H9 (cell line): ENCODE results near the gene PPWD1. TPM values are rescaled to one million over a fixed set of nuclear protein-coding genes. Genes with fewer than 3 reads are reported as not detected.

Source experiments
- DNase-seq: peaks from one replicate; pipeline ENCODE4 v3.0.0-alpha.2; 2017
- H2AFZ ChIP-seq: one replicate; pipeline ENCODE4 v1.6.1; 2013; ENCODE audit warnings: mild to moderate bottlenecking, low read length, control low read depth, moderate library complexity
- H2AK5ac ChIP-seq: 2 replicates; pipeline ENCODE4 v1.6.1; 2013; ENCODE audit warnings: low read length, control low read depth, mixed read lengths; ENCODE audit not compliant: insufficient read length
- H2BK120ac ChIP-seq: one replicate; pipeline ENCODE4 v1.6.1; 2013; ENCODE audit warnings: low read depth, mild to moderate bottlenecking, low read length, control low read depth, inconsistent platforms; ENCODE audit not compliant: poor library complexity, severe bottlenecking
- H2BK12ac ChIP-seq: 2 replicates; pipeline ENCODE4 v1.6.1; 2013; ENCODE audit warnings: low read length, control low read depth, mixed read lengths, low read depth; ENCODE audit not compliant: insufficient read length
- H2BK15ac ChIP-seq: 2 replicates; pipeline ENCODE4 v1.6.1; 2013; ENCODE audit warnings: low read depth, low read length, control low read depth
- H2BK20ac ChIP-seq: one replicate; pipeline ENCODE4 v1.6.1; 2013; ENCODE audit warnings: low read depth, mild to moderate bottlenecking, low read length, control low read depth, inconsistent platforms; ENCODE audit not compliant: poor library complexity, severe bottlenecking
- H2BK5ac ChIP-seq: 2 replicates; pipeline ENCODE4 v1.6.1; 2013; ENCODE audit warnings: low read length, control low read depth, mixed read lengths; ENCODE audit not compliant: insufficient read length
- H3K14ac ChIP-seq: 2 replicates; pipeline ENCODE4 v1.6.1; 2013; ENCODE audit warnings: low read length, control low read depth; ENCODE audit not compliant: insufficient read depth
- H3K18ac ChIP-seq: 2 replicates; pipeline ENCODE4 v1.6.1; 2013; ENCODE audit warnings: low read depth, mild to moderate bottlenecking, mixed read lengths, low read length, control low read depth; ENCODE audit not compliant: insufficient read length
- H3K23ac ChIP-seq: 2 replicates; pipeline ENCODE4 v1.6.1; 2013; ENCODE audit warnings: low read length, control low read depth, mixed read lengths, low read depth; ENCODE audit not compliant: insufficient read length
- H3K23me2 ChIP-seq: 2 replicates; pipeline ENCODE4 v1.6.1; 2013; ENCODE audit warnings: low read depth, mild to moderate bottlenecking, mixed read lengths, low read length, control low read depth; ENCODE audit not compliant: insufficient read length, poor library complexity, severe bottlenecking
- H3K27ac ChIP-seq: 2 replicates; pipeline ENCODE4 v1.5.1; 2013; ENCODE audit warnings: low read length, control low read depth, mixed read lengths, low read depth; ENCODE audit not compliant: insufficient read length
- H3K27me3 ChIP-seq: 2 replicates; pipeline ENCODE4 v1.6.1; 2013; ENCODE audit warnings: low read length, control low read depth, inconsistent platforms; ENCODE audit not compliant: insufficient read depth
- H3K4ac ChIP-seq: 2 replicates; pipeline ENCODE4 v1.6.1; 2013; ENCODE audit warnings: low read depth, mild to moderate bottlenecking, control low read depth, inconsistent platforms, low read length, moderate library complexity
- H3K4me1 ChIP-seq: 2 replicates; pipeline ENCODE4 v1.6.1; 2013; ENCODE audit warnings: low read length, control low read depth, inconsistent platforms; ENCODE audit not compliant: insufficient read depth
- H3K4me2 ChIP-seq: 2 replicates; pipeline ENCODE4 v1.6.1; 2013; ENCODE audit warnings: low read length, control low read depth, mixed read lengths; ENCODE audit not compliant: insufficient read length, insufficient read depth
- H3K56ac ChIP-seq: 2 replicates; pipeline ENCODE4 v1.6.1; 2013; ENCODE audit warnings: low read depth, mild to moderate bottlenecking, mixed read lengths, low read length, control low read depth; ENCODE audit not compliant: insufficient read length
- H3K79me1 ChIP-seq: 2 replicates; pipeline ENCODE4 v1.6.1; 2013; ENCODE audit warnings: low read depth, mild to moderate bottlenecking, moderate library complexity, low read length, control low read depth, inconsistent platforms; ENCODE audit not compliant: insufficient read depth, poor library complexity, severe bottlenecking
- H3K79me2 ChIP-seq: 2 replicates; pipeline ENCODE4 v1.6.1; 2013; ENCODE audit warnings: low read length, control low read depth, inconsistent platforms; ENCODE audit not compliant: insufficient read depth
- H3K9ac ChIP-seq: 2 replicates; pipeline ENCODE4 v1.6.1; 2013; ENCODE audit warnings: low read length, control low read depth, mixed read lengths; ENCODE audit not compliant: insufficient read length; ENCODE audit errors: extremely low read depth
- H3K9me3 ChIP-seq: one replicate; pipeline ENCODE4 v1.6.1; 2013; ENCODE audit warnings: low read depth, low read length, inconsistent platforms; ENCODE audit not compliant: control insufficient read depth
- H3T11ph ChIP-seq: one replicate; pipeline ENCODE4 v1.6.1; 2013; ENCODE audit warnings: mild to moderate bottlenecking, low read length, control low read depth, inconsistent platforms
- H4K20me1 ChIP-seq: one replicate; pipeline ENCODE4 v1.6.1; 2013; ENCODE audit not compliant: control insufficient read depth, insufficient read length, insufficient read depth
- H4K5ac ChIP-seq: 2 replicates; pipeline ENCODE4 v1.6.1; 2013; ENCODE audit warnings: low read depth, mild to moderate bottlenecking, mixed read lengths, low read length, control low read depth; ENCODE audit not compliant: insufficient read length
- H4K8ac ChIP-seq: replicated peaks from 2 replicates; pipeline ENCODE4 v1.6.1; 2013; ENCODE audit warnings: low read length, control low read depth, mixed read lengths, low read depth; ENCODE audit not compliant: insufficient read length
- H4K91ac ChIP-seq: 2 replicates; pipeline ENCODE4 v1.6.1; 2013; ENCODE audit warnings: low read depth, mild to moderate bottlenecking, moderate library complexity, mixed read lengths, low read length, control low read depth; ENCODE audit not compliant: insufficient read length
- H3K27ac Mint-ChIP-seq, 3 experiments: 2 replicates in 2 of 3; 3 replicates in 1 of 3; pipeline ENCODE4 v1.8.0; 2020 to 2021; ENCODE audit warnings: mixed read lengths in 3 of 3, mild to moderate bottlenecking in 1 of 3, moderate library complexity in 1 of 3
- H3K27me3 Mint-ChIP-seq: 2 replicates; pipeline ENCODE4 v1.8.0; 2021; ENCODE audit warnings: low read depth, mild to moderate bottlenecking, moderate library complexity, mixed read lengths
- H3K36me3 Mint-ChIP-seq, 3 experiments: 2 replicates in 2 of 3; 3 replicates in 1 of 3; pipeline ENCODE4 v1.8.0; 2020 to 2021; ENCODE audit warnings: low read depth in 3 of 3, mixed read lengths in 3 of 3; ENCODE audit not compliant: insufficient read depth in 1 of 3
- H3K4me1 Mint-ChIP-seq, 2 experiments: 2 replicates each; pipeline ENCODE4 v1.8.0; 2020; ENCODE audit warnings: mixed read lengths in 2 of 2
- H3K4me3 Mint-ChIP-seq, 2 experiments: 2 replicates in 1 of 2; 3 replicates in 1 of 2; pipeline ENCODE4 v1.8.0; 2020 to 2021; ENCODE audit warnings: mild to moderate bottlenecking in 2 of 2, mixed read lengths in 2 of 2, moderate library complexity in 1 of 2
- H3K9me3 Mint-ChIP-seq, 2 experiments: 2 replicates in 1 of 2; 3 replicates in 1 of 2; pipeline ENCODE4 v1.8.0; 2020; ENCODE audit warnings: mild to moderate bottlenecking in 2 of 2, mixed read lengths in 2 of 2, moderate library complexity in 1 of 2
- WGBS: extraction: QIAGEN DNeasy Blood & Tissue Kit; methylation state at CpG from one replicate; pipeline ENCODE4 v1.1.7; 2013; ENCODE audit warnings: missing lambda C conversion rate, low lambda C conversion rate, mixed read lengths; ENCODE audit not compliant: insufficient read length; ENCODE audit errors: extremely low coverage; 5-methylcytosine and 5-hydroxymethylcytosine counted together
- total RNA-seq: library from RNA; stranded (reverse); gene quantifications from 2 replicates; pipeline ENCODE4 v1.2.1, GENCODE V29; 2021
- TF ChIP-seq, protein P1 (sequence below): fragments of 200-600 bp; sonication (generic); conservative IDR thresholded peaks from 3 replicates; pipeline ENCODE4 v1.8.0; 2021; ENCODE audit warnings: antibody characterized with exemption, mild to moderate bottlenecking

PPWD1 gene
- total RNA-seq, 1 experiment from 2014 or later = 43.2 TPM

DNA sequence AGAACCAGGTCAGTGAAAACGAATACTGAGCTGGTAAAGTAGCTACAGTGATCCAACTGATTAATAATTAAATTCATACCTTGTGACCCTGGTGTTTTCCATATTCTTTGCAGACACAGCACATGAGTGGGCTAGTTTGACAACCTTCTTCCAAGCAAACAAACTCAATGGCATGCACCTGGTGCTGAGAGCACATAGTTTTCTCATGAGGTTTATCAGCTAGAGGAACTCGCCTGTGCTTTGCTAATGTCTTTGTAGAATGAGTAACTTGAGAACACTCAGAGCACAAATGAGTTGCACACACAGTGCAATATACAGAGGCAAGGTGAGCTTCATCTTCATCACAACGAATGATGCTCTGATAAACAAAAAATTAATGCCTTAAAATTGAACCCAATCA is 48.4 kb downstream of the PPWD1 start:
- Histone ChIP-seq H2AFZ (no peak overlapping the region), H3K23ac (no peak overlapping the region), H3K4me1 (no peaks in the 10 kb centered on the region), H3K9me3 (no peaks in the 10 kb centered on the region), H3K9ac (no peak overlapping the region), H3K18ac (no peak overlapping the region), H3K23me2 (no peaks in the 10 kb centered on the region), H3K4ac (no peak overlapping the region), H4K20me1 (no peaks in the 10 kb centered on the region), H2BK20ac (no peak overlapping the region), H2BK15ac (no peak overlapping the region), H3K27me3 (no peaks in the 10 kb centered on the region), H4K91ac (no peak overlapping the region), H2BK5ac (no peak overlapping the region), H3K14ac (no peak overlapping the region), H2BK120ac (no peak overlapping the region), H3K27ac (no peak overlapping the region), H3K56ac (no peak overlapping the region), H3K4me2 (no peak overlapping the region), H4K8ac (no peak overlapping the region), H2BK12ac (no peak overlapping the region), H3T11ph (no peak overlapping the region), H2AK5ac (no peak overlapping the region), H3K79me1 (no peaks in the 10 kb centered on the region), H3K79me2 (no peaks in the 10 kb centered on the region), H4K5ac (no peak overlapping the region)
- Mint-ChIP-seq H3K36me3 (peaks cover 7 to 50% (median 37%) of the 10 kb centered on the region in 3 experiments; a peak in 6 of 7 replicates), H3K27ac (no peak overlapping the region), H3K9me3 (no peaks in the 10 kb centered on the region), H3K27me3 (no peaks in the 10 kb centered on the region), H3K4me3 (no peak overlapping the region), H3K4me1 (no peaks in the 10 kb centered on the region)
- no peak for DNase-seq
- no CpG with 5 or more reads among the region's 3 CpGs for WGBS
- TF ChIP-seq, protein P1, sequence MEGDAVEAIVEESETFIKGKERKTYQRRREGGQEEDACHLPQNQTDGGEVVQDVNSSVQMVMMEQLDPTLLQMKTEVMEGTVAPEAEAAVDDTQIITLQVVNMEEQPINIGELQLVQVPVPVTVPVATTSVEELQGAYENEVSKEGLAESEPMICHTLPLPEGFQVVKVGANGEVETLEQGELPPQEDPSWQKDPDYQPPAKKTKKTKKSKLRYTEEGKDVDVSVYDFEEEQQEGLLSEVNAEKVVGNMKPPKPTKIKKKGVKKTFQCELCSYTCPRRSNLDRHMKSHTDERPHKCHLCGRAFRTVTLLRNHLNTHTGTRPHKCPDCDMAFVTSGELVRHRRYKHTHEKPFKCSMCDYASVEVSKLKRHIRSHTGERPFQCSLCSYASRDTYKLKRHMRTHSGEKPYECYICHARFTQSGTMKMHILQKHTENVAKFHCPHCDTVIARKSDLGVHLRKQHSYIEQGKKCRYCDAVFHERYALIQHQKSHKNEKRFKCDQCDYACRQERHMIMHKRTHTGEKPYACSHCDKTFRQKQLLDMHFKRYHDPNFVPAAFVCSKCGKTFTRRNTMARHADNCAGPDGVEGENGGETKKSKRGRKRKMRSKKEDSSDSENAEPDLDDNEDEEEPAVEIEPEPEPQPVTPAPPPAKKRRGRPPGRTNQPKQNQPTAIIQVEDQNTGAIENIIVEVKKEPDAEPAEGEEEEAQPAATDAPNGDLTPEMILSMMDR = no peak
